Liver (tissue), 9 donors: ENCODE data around the gene POLA1. TPM values are rescaled to one million over a fixed set of nuclear protein-coding genes. Genes with fewer than 3 reads are reported as not detected.

Source experiments
- DNase-seq: peaks from one replicate; pipeline ENCODE4 v3.0.0-alpha.2; 2017; ENCODE audit warnings: low spot score
- H3K27ac ChIP-seq, 2 donors: one replicate each; pipeline ENCODE4 v1.7.0; 2013; ENCODE audit warnings: inconsistent platforms in 2 of 2, low read length in 2 of 2, control low read depth in 1 of 2, low read depth in 1 of 2, mild to moderate bottlenecking in 1 of 2
- H3K27me3 ChIP-seq, 4 donors: one replicate each; pipeline versions ENCODE4 v1.6.1 to v1.7.0; 2013; ENCODE audit warnings: low read length in 3 of 4, inconsistent platforms in 1 of 4, mild to moderate bottlenecking in 1 of 4, moderate library complexity in 1 of 4; ENCODE audit not compliant: control insufficient read depth in 4 of 4, insufficient read depth in 4 of 4
- H3K36me3 ChIP-seq, 4 donors: one replicate each; pipeline versions ENCODE4 v1.6.1 to v1.7.0; 2013; ENCODE audit warnings: low read length in 3 of 4, mild to moderate bottlenecking in 3 of 4, low read depth in 1 of 4, moderate library complexity in 1 of 4; ENCODE audit not compliant: control insufficient read depth in 4 of 4, insufficient read depth in 3 of 4
- H3K4me1 ChIP-seq, 4 donors: one replicate each; pipeline versions ENCODE4 v1.6.1 to v1.7.0; 2013; ENCODE audit warnings: low read length in 3 of 4, mild to moderate bottlenecking in 3 of 4, moderate library complexity in 1 of 4; ENCODE audit not compliant: control insufficient read depth in 4 of 4, insufficient read depth in 4 of 4
- H3K4me3 ChIP-seq, 3 donors: one replicate each; pipeline versions ENCODE4 v1.6.1 to v1.7.0; 2013; ENCODE audit warnings: low read length in 3 of 3, control low read depth in 1 of 3, low read depth in 1 of 3, mild to moderate bottlenecking in 1 of 3
- H3K9ac ChIP-seq, 2 donors: one replicate each; pipeline ENCODE4 v1.7.0; 2013; ENCODE audit warnings: low read length in 2 of 2, mild to moderate bottlenecking in 2 of 2, moderate library complexity in 2 of 2, control low read depth in 1 of 2, low read depth in 1 of 2
- H3K9me3 ChIP-seq, 4 donors: one replicate each; pipeline versions ENCODE4 v1.6.1 to v1.7.0; 2013; ENCODE audit warnings: low read length in 3 of 4; ENCODE audit not compliant: control insufficient read depth in 4 of 4
- EGR1 ChIP-seq, 2 donors: IDR thresholded peaks; 2 replicates each; pipeline ENCODE4 v1.6.1; 2016 to 2018; ENCODE audit warnings: antibody characterized with exemption in 2 of 2, low read depth in 2 of 2
- FOXA1 ChIP-seq: IDR thresholded peaks from 2 replicates; pipeline ENCODE4 v1.6.1; 2016; ENCODE audit warnings: antibody characterized with exemption
- FOXA2 ChIP-seq: IDR thresholded peaks from 2 replicates; pipeline ENCODE4 v1.6.1; 2016; ENCODE audit warnings: antibody characterized with exemption
- GABPA ChIP-seq, 2 donors: IDR thresholded peaks in 1 of 2; conservative IDR thresholded peaks in 1 of 2; 2 replicates each; pipeline ENCODE4 v1.6.1; 2016; ENCODE audit warnings: antibody characterized with exemption in 2 of 2, mild to moderate bottlenecking in 1 of 2, moderate library complexity in 1 of 2
- HNF4A ChIP-seq, 2 donors: conservative IDR thresholded peaks; 2 replicates each; pipeline ENCODE4 v1.6.1; 2016; ENCODE audit warnings: antibody characterized with exemption in 2 of 2, mild to moderate bottlenecking in 2 of 2
- HNF4G ChIP-seq: IDR thresholded peaks from 2 replicates; pipeline ENCODE4 v1.6.1; 2016; ENCODE audit warnings: antibody characterized with exemption
- JUND ChIP-seq, 2 donors: IDR thresholded peaks; 2 replicates each; pipeline ENCODE4 v1.6.1; 2016; ENCODE audit warnings: antibody characterized with exemption in 2 of 2
- NR2F2 ChIP-seq: IDR thresholded peaks from 2 replicates; pipeline ENCODE4 v1.6.1; 2016; ENCODE audit warnings: antibody characterized with exemption
- RAD21 ChIP-seq, 2 donors: IDR thresholded peaks; 2 replicates each; pipeline ENCODE4 v1.6.1; 2016; ENCODE audit warnings: antibody characterized with exemption in 2 of 2, mild to moderate bottlenecking in 2 of 2
- RXRA ChIP-seq, 2 donors: IDR thresholded peaks; 2 replicates each; pipeline ENCODE4 v1.6.1; 2017 to 2018; ENCODE audit warnings: antibody characterized with exemption in 2 of 2, mild to moderate bottlenecking in 1 of 2
- SP1 ChIP-seq: IDR thresholded peaks from 2 replicates; pipeline ENCODE4 v1.6.1; 2018; ENCODE audit warnings: antibody characterized with exemption, mild to moderate bottlenecking
- TAF1 ChIP-seq: conservative IDR thresholded peaks from 2 replicates; pipeline ENCODE4 v1.6.1; 2016; ENCODE audit warnings: antibody characterized with exemption, mild to moderate bottlenecking
- YY1 ChIP-seq: IDR thresholded peaks from 2 replicates; pipeline ENCODE4 v1.6.1; 2016; ENCODE audit warnings: antibody characterized with exemption, mild to moderate bottlenecking
- WGBS: extraction: QIAGEN DNeasy Blood & Tissue Kit; methylation state at CpG from one replicate; pipeline ENCODE4 v1.1.7; 2013; 5-methylcytosine and 5-hydroxymethylcytosine counted together
- polyA plus RNA-seq, 2 donors: library from polyadenylated mRNA; stranded (reverse) in 1 of 2; unstranded in 1 of 2; fragments of 200-250 nt in 1 of 2; fragments of >200 nt in 1 of 2; fragmentation: Nextera tagmentation in 1 of 2; extraction: Ambion mirVana in 1 of 2; gene quantifications; one replicate each; pipeline versions ENCODE4 v1.2.1 to v1.2.3, GENCODE V29; 2013 to 2015
- total RNA-seq, 2 donors: library from RNA; depleted of rRNA; stranded (reverse); fragments of >200 nt; gene quantifications; one replicate each; pipeline ENCODE4 v1.2.3, GENCODE V29; 2014
- TF ChIP-seq, protein P1 (sequence below): IDR thresholded peaks from 2 replicates; pipeline ENCODE4 v1.6.1; 2016; ENCODE audit warnings: antibody characterized with exemption
- TF ChIP-seq, protein P2 (sequence below): fragments of 150-350 bp; IDR thresholded peaks from 2 replicates; pipeline ENCODE4 v1.5.1; 2017; ENCODE audit warnings: improper control_type of control experiment, low read depth, low read length; ENCODE audit not compliant: missing input control
- TF ChIP-seq, protein P3 (sequence below): IDR thresholded peaks from 2 replicates; pipeline ENCODE4 v1.6.1; 2016; ENCODE audit warnings: antibody characterized with exemption
- TF ChIP-seq, protein P4 (sequence below): IDR thresholded peaks from 2 replicates; pipeline ENCODE4 v1.6.1; 2016; ENCODE audit warnings: antibody characterized with exemption
- TF ChIP-seq, protein P5 (sequence below): IDR thresholded peaks from 2 replicates; pipeline ENCODE4 v1.6.1; 2016; ENCODE audit warnings: antibody characterized with exemption, mild to moderate bottlenecking
- donor health status: healthy.
- donor health status: healthy.
- donor health status: healthy.
- donor health status: healthy.
- donor health status: healthy.

Gene POLA1
- total and polyA plus RNA-seq, 4 donors, result 0.93 to 12.7 (median 4.3) TPM

DNA sequence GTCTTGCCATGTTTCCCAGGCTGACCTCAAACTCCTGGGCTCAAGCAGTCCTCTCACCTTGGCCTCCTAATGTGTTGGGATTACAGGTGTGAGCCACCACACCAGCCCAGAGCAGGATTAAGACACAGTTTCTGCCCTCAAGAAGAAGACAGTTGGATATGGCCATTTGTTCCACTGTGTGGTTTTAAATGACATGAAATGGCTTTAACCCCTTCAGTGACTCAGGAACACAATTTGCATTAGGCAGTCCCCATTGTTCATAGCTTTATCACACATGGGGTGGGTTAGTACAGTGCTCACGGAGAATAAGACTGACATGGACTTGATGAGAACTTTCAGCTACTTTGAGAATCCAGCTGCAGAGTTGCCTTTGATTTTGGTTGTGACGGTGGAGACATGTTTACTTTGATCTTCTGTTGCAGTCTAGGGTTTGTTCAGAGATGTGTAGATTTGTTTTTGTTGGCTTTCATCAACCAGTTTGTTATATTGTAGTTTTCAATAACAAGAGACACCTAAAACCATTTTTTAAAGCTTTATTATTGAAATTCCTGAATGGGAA, 261.7 kb downstream of the POLA1 start:
- Histone ChIP-seq H3K9ac (no peak overlapping the region), H3K4me1 (no peaks in the 10 kb centered on the region), H3K36me3 (no peaks in the 10 kb centered on the region), H3K27ac (no peak overlapping the region), H3K4me3 (no peak overlapping the region), H3K27me3 (no peaks in the 10 kb centered on the region), H3K9me3 (no peaks in the 10 kb centered on the region)
- DNase-seq, result no peak
- WGBS, result 96% methylated on average over 2 of the region's 2 CpGs
- no peak for TF ChIP-seq NR2F2
- no peak for TF ChIP-seq TAF1
- TF ChIP-seq RXRA (IDR thresholded peaks at IDR 0.05), result no peak
- TF ChIP-seq FOXA1, result no peak
- TF ChIP-seq, protein P1, sequence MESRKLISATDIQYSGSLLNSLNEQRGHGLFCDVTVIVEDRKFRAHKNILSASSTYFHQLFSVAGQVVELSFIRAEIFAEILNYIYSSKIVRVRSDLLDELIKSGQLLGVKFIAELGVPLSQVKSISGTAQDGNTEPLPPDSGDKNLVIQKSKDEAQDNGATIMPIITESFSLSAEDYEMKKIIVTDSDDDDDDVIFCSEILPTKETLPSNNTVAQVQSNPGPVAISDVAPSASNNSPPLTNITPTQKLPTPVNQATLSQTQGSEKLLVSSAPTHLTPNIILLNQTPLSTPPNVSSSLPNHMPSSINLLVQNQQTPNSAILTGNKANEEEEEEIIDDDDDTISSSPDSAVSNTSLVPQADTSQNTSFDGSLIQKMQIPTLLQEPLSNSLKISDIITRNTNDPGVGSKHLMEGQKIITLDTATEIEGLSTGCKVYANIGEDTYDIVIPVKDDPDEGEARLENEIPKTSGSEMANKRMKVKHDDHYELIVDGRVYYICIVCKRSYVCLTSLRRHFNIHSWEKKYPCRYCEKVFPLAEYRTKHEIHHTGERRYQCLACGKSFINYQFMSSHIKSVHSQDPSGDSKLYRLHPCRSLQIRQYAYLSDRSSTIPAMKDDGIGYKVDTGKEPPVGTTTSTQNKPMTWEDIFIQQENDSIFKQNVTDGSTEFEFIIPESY, result no peak
- TF ChIP-seq, protein P2, sequence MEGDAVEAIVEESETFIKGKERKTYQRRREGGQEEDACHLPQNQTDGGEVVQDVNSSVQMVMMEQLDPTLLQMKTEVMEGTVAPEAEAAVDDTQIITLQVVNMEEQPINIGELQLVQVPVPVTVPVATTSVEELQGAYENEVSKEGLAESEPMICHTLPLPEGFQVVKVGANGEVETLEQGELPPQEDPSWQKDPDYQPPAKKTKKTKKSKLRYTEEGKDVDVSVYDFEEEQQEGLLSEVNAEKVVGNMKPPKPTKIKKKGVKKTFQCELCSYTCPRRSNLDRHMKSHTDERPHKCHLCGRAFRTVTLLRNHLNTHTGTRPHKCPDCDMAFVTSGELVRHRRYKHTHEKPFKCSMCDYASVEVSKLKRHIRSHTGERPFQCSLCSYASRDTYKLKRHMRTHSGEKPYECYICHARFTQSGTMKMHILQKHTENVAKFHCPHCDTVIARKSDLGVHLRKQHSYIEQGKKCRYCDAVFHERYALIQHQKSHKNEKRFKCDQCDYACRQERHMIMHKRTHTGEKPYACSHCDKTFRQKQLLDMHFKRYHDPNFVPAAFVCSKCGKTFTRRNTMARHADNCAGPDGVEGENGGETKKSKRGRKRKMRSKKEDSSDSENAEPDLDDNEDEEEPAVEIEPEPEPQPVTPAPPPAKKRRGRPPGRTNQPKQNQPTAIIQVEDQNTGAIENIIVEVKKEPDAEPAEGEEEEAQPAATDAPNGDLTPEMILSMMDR, result no peak
- TF ChIP-seq, protein P3, sequence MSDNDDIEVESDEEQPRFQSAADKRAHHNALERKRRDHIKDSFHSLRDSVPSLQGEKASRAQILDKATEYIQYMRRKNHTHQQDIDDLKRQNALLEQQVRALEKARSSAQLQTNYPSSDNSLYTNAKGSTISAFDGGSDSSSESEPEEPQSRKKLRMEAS, result no peak

DNA sequence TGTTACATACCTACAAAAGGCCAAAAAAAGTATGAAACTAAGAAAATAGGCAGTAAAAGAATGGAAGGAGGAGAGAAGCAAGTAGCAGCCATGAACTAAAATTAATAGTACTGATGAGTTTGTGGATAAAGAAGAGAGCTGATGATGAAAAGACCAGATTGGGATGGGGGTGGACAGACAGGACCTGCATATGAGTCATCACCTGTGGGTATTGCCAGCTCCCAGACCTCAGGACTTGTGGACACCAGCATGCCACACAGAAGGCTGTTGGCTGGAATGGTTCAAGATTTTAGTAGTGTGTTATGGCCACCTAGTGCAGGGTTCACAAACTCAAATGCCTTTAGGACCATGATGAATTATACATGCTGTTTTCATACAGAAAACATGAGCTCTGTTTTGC, 263.1 kb downstream of the POLA1 start:
- Histone ChIP-seq H3K36me3 (no peaks in the 10 kb centered on the region), H3K9ac (no peak overlapping the region), H3K9me3 (no peaks in the 10 kb centered on the region), H3K4me3 (no peak overlapping the region), H3K27me3 (no peaks in the 10 kb centered on the region), H3K27ac (no peak overlapping the region), H3K4me1 (no peaks in the 10 kb centered on the region)
- TF ChIP-seq, protein P1, result no peak
- TF ChIP-seq, protein P4, sequence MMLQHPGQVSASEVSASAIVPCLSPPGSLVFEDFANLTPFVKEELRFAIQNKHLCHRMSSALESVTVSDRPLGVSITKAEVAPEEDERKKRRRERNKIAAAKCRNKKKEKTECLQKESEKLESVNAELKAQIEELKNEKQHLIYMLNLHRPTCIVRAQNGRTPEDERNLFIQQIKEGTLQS, result no peak
- TF ChIP-seq, protein P2, result no peak
- no peak for TF ChIP-seq GABPA (IDR thresholded peaks at IDR 0.05 in 1 of 2, conservative IDR thresholded peaks at IDR 0.05 in 1 of 2)
- TF ChIP-seq, protein P3, result no peak
- no peak for TF ChIP-seq NR2F2
- no peak for TF ChIP-seq RAD21 (IDR thresholded peaks at IDR 0.05)
- TF ChIP-seq FOXA2, result no peak
- TF ChIP-seq HNF4G, result no peak
- no peak for TF ChIP-seq EGR1 (IDR thresholded peaks at IDR 0.05; ENCODE audit: low read depth in 2 of 2)
- no peak for TF ChIP-seq FOXA1
- no peak for TF ChIP-seq JUND (IDR thresholded peaks at IDR 0.05)
- TF ChIP-seq YY1, result no peak
- TF ChIP-seq, protein P5, sequence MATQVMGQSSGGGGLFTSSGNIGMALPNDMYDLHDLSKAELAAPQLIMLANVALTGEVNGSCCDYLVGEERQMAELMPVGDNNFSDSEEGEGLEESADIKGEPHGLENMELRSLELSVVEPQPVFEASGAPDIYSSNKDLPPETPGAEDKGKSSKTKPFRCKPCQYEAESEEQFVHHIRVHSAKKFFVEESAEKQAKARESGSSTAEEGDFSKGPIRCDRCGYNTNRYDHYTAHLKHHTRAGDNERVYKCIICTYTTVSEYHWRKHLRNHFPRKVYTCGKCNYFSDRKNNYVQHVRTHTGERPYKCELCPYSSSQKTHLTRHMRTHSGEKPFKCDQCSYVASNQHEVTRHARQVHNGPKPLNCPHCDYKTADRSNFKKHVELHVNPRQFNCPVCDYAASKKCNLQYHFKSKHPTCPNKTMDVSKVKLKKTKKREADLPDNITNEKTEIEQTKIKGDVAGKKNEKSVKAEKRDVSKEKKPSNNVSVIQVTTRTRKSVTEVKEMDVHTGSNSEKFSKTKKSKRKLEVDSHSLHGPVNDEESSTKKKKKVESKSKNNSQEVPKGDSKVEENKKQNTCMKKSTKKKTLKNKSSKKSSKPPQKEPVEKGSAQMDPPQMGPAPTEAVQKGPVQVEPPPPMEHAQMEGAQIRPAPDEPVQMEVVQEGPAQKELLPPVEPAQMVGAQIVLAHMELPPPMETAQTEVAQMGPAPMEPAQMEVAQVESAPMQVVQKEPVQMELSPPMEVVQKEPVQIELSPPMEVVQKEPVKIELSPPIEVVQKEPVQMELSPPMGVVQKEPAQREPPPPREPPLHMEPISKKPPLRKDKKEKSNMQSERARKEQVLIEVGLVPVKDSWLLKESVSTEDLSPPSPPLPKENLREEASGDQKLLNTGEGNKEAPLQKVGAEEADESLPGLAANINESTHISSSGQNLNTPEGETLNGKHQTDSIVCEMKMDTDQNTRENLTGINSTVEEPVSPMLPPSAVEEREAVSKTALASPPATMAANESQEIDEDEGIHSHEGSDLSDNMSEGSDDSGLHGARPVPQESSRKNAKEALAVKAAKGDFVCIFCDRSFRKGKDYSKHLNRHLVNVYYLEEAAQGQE, result no peak
- TF ChIP-seq SP1, result no peak
- no peak for TF ChIP-seq HNF4A (conservative IDR thresholded peaks at IDR 0.05)
- TF ChIP-seq TAF1, result no peak
- TF ChIP-seq RXRA (IDR thresholded peaks at IDR 0.05), result no peak
- DNase-seq, result no peak
